GM12874 (cell line): ENCODE measurements around the gene TSPAN7.

ENCODE experiments used
- TF ChIP-seq, protein P1 (sequence below): IDR thresholded peaks from 2 replicates; pipeline ENCODE4 v1.5.1; 2011; ENCODE audit warnings: low read depth, mild to moderate bottlenecking, control low read depth, low read length, moderate library complexity; ENCODE audit not compliant: insufficient read depth

Gene TSPAN7

DNA sequence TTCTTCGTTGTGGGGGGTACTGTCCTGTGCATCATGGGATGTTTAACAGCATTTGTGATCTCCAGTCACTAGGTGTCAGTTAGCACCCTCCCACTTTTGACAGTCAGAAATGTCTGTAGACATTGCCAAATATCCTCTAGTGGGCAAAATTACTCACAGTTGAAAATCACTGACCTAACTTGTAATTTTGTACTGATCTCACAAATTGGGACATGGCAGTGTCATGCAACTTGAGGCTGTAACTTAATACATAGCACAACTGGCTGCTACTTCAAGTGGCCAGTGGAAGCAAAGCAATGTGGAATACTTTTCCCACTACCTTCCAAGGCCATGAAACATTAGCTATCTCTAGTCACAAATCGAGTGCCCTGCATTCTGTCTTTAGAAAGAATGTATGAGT, 23.2 kb upstream of the TSPAN7 start:
- TF ChIP-seq, protein P1, sequence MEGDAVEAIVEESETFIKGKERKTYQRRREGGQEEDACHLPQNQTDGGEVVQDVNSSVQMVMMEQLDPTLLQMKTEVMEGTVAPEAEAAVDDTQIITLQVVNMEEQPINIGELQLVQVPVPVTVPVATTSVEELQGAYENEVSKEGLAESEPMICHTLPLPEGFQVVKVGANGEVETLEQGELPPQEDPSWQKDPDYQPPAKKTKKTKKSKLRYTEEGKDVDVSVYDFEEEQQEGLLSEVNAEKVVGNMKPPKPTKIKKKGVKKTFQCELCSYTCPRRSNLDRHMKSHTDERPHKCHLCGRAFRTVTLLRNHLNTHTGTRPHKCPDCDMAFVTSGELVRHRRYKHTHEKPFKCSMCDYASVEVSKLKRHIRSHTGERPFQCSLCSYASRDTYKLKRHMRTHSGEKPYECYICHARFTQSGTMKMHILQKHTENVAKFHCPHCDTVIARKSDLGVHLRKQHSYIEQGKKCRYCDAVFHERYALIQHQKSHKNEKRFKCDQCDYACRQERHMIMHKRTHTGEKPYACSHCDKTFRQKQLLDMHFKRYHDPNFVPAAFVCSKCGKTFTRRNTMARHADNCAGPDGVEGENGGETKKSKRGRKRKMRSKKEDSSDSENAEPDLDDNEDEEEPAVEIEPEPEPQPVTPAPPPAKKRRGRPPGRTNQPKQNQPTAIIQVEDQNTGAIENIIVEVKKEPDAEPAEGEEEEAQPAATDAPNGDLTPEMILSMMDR, result no peak

DNA sequence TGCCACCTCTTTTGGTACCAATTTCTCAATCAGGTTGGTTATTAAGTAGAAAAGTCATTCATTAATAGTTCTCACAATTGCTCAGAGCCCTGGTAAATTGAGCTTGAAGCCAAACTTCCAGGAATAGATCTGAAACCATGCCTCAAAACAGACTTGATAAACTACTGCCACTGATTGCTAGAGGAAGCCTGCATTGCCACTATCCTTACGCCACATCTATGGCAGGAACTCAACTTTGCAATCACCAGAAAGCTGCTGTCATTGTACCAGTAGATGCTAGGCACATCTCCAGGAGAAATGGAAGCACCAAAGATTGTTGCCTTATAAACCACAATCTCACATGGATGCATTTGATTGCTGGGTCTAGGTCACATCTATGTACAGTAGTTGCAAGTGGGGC, 21.6 kb upstream of the TSPAN7 start:
- TF ChIP-seq, protein P1, result no peak

DNA sequence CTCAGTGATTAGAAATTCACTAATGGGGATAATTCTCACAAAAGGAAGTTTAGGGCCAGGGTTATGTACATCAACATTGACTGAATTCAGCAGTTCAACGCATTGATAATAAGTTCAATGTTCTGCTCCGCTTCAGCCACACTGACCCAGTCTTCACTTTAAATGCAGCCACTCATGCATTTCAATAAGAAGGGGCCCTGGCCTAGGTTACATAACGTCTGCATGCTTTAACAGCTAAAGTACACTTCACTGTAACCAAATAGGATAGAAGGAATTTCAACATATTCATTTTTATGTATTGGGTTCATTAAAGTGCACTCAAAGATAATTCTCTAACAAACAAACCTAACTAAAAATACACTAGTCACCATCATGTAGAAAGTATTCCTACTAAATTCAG, 12.8 kb upstream of the TSPAN7 start:
- TF ChIP-seq, protein P1, result no peak

DNA sequence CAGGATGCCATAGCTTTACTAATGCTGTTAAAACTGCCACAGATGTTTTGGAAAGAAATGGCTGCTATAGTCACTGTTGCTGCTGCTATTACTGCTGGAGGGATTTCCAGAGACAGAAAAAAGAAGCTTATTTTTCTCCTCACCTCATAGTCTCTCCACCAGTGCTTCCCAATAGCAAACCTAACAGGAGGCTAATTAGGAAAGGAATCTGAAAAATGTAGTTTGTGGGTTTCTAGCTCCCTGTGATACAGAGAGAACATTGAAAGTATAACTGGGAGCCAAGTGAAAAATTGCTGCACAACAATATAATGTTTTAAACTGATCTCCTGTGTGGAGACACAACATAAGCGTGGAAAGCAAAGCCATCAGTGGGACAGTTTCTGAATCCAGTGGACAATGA, 8.6 kb upstream of the TSPAN7 start:
- TF ChIP-seq, protein P1, result no peak

DNA sequence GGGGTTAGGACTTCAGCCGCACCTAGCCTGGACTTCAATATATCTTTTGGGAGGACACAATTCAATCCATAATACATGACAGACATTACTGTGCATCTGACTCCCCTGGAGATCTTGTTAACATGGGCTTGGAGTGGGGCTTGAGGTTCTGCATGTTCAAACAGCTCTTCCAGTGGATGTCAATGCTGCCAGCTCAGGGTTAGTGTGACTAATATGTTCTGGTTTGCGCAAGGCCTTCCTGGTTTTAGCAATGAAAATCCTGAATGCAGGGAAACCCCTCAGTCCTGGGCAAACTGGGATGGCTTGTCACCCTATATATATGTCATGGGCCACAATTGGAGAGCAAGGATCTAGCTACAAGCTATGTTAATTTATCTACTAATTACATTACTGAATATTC, 2.7 kb upstream of the TSPAN7 start:
- TF ChIP-seq, protein P1, result no peak

DNA sequence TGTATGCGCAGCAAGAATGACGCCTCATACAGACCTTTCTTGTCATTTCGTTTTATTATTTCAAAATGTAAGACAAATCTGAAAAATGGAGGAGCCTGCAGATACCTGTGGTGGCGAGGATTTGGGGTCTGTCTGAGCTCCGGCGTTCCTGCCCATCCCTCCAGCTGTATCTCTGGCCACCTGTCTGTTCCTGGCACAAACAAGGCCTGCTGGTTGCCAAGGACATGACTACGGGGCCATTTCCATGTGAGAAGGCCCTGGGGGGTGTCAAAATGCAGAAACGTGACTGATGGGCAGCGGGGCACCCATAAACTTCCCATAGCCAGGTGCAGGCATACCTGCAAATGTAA, 591 bp upstream of the TSPAN7 start:
- TF ChIP-seq, protein P1, result no peak

DNA sequence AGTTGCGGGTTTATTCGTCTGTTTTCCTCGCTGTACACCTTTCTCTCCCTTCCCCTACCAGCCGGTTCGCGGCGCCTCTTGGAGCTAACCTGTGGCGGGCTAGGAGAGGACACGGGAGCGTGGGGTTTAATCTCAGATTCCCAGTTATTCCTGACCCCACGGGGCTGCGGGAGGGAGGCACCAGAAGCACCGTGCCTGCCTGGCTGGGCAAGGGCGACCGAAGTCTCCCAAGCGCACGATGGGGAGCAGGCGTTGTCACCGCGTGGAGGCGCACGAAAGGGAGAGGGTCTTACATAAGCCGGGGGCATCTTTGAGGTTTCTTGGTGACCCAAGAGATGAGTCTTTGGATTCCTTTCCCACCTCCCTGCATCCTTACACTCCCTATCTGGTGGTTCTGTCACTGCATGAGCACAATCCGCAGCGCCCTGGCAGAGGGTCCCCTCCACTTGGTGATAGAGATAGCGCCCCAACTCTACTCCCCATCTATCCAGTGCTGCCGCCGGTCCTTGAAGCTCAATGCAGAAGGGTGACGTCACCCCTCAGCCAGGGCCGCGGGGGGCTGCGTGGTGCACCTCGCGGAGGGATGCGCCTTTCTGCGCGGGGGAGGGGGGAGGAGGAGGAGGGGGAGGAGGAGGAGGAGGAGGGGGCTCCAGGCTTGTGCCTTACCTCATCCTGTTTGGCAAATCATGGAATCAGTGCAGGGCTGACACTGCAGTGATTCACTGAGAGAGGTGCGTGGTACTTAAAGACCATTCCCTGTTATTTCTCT, 793 bp downstream of the TSPAN7 start:
- TF ChIP-seq, protein P1, result no peak
